NCI-H748 (cell line): ENCODE data around the gene BAZ1A.
A peak's percentile ranks its signal among the peaks of the same experiment; 100 is the strongest.
"Not testable (repeated sequence)": the region's sequence is repeated elsewhere in the genome, so short reads cannot be mapped to it uniquely, and the experiment has no call there.

Experiments
- DNase-seq: peaks from one replicate; lab custom pipeline; 2025; ENCODE audit not compliant: unreplicated experiment; lab: John Stamatoyannopoulos, UW

BAZ1A gene

DNA sequence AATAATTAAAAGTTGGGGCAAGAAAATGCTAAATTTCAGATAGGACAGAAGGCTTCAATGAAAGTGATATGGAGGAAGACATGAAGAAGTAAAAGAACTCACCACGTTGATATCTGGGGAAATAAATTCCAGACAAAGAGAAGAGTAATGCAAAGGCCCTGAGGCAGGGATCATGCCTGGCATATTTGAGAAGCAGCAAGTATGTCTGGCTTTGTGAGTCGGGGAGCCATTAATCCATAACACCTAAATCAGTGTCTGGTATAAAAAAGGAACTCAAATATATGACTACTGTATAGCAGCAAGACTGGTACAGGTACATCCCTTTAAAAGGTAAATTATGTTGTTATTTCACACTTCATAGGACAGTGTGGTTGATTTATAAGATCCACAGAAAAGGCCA is 16.4 kb downstream of the BAZ1A start:
- no peak for DNase-seq

DNA sequence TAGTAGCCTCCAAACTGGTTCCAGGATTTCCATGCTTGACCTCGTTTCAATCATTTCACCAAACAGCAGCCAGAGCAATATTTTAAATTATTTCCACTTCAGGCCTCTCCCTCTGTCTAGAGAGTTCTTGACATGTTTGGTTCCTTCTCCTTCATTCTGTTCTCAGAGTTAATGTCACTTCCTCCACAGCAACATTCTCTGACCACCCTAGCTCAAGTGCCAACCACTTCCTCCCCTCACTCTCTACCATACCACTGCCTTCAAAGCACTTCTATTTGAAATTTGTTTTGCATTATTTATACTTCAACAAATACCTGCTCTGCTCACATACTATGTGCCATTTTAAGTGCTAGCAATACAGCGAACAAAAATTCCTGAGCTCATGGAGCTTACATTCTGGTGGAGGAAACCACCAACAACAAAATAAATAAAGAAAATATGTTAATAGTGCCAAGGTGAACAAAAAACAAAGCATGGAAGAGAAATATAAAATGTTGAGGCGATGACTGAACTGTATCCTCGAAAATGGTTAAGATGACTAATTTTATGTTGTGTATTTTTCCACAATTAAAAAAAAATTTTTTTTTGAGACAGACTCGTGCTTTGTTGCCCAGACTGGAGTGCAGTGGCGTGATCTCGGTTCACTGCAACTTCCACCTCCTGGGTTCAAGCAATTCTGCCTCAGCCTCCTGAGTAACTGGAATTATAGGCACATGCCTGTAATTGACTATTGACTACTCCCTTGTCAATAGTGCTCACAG is 17.3 kb downstream of the BAZ1A start:
- DNase-seq: no peak

DNA sequence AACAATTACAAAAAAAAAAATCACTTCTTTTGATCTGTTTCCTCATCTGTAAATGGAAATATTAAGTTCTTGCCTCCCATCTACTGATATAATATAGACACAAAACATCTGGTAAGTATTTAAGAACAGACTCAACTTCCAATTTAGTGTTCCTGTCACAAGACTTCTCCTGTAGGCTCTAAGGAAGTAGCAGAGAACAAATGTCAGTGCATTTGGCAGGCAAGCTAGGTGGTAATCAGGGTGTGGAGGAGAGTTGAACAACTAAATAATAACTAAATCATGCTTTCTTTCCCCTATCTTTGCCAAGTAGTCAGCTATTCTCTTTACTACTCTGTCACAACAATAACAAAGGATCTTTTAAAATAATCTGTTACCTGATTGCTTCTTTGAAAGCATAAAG is 22.1 kb downstream of the BAZ1A start:
- DNase-seq: no peak

DNA sequence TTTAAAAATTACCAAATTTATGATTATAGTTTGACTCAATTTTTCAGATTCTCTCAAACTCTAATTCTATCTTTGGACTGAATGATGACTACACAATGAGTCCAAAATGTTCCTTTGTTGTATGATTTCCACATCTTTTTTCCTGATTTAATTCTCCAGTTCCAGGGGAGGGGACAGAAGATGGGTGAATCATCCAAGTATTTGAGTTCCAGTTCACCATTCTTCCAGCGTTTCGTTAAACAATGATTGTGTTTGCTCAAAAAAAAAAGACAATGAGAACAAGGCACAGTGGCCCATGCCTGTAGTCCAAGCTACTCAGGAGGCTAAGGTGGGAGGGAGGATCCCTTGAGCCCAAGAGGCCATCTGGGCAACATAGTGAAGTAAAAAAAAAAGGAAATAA is 23.8 kb downstream of the BAZ1A start:
- DNase-seq: no peak

DNA sequence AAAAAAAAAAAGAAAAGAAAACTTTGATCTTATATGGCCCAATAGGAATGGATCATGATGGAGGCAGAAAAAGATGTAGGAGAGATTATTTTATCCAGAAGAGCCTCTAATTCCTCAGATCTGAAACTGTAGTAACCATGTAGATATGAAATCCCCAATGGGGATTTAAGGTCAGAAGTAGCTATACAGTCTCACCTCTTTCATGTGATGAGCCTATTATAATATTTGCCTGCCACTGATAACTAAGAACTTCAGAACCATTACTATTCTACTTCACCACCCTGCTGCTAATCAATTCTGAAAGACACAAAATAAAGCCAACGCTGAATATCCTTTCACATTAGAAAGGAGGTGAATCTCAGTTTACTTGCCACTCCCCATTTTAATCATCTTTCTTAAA is 29.3 kb downstream of the BAZ1A start:
- no peak for DNase-seq

DNA sequence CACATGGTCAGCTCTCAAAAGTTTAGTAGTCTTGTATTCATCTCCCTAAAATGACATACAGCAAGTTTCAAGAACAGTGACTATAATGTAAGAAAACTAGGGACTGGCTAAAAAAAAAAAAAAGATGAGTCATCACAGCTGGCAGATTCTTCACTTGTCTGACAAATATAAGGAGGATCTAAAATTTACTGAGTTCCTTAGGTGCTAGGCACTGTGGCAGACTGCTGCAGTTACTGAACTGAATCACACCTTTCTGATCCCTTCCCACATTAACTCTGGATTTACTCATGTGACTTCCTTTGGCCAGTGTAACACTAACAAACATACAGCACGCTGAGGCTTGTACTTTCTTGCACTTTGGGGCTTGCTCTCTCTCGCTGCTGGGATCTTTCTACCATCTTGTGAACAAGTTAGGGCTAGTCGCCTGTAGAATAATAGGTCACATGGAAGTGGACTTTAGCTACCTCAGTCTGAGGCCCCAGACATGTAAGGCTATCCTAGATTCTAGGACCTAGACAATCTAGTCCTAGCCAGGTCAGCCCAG is 32.1 kb downstream of the BAZ1A start:
- DNase-seq: no peak

DNA sequence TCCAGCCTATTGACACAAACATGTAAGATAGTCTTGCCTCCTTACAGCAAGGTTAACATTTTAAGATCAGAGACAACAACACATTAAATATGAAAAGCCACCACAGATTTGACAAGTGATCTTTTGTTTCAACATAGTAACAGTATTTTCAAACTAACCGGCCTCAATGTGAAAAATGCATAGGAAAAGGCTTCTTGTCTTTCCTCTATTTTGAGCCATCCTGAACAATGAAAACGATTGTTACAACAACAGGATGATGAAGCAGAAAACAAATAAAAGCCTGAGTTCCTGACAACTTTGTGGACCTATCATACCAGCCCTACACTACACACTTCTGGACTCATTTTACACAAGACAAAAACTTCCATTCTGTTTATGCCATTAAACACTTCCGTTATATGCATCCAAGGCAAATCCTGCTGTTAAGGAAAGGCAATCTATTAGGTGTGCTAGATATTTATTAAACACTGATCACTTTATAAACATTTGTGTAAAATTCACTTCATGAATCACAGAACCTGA is 37.3 kb downstream of the BAZ1A start:
- no peak for DNase-seq

DNA sequence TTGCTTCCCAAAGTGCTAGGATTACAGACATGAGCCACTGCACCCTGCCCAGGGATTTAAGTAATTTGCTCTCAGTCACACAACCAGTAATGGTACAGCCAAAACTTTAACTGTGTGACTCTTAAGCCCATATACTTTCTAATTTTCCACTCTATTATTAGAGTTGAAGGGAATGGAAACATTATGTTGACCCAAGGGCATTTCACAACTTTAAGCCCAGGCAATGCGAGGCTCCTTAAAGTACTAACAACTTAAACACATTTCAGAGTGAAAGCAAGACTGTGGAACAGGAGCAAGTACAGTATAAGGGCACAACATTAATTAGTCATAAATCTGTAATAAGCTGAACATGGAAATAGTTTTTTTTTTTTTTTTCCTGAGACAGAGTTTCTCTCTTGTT is 39.8 kb downstream of the BAZ1A start:
- no peak for DNase-seq

DNA sequence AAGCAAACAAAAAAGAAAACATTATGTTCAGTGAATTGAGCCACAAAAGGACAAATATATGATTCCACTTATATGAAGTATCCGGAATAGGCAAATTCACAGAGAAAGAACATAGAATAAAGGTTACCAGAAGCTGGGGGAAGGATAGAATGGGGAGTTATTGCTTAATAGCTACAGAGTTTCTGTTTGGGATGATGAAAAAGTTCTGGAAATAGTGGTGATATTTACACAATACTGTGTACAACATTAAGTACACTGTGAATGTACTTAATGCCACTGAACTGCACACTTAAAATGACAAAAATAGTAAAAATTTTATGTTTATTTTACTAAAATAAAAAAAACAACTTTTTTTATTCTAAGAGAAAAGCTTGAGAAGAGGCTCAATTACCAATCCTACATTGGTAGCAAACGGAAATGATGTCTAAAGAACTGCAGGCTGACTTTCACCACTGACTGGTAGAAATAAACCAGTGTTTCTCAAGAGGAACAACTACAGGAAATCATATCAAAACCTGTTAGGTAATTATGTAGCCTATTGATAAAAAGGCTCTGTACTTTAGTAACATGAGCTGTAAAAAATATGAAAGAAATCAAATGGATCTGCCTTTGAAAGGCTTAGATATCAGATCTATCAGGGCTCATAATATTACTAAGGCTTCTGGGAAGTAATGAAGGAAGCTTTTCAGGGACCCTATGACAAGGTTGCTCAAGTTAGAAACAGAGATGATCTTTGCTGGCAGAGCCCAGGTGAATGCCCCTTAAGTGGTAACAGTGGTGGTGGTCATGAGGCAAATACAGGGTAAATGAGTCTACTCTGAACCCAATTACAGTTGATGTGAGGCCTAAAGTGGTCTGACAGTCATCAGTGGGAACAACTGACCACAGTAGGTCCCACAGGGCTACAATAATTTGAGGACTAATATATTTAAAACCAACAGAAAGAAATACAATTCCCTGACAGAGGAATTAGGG is 41.3 kb downstream of the BAZ1A start:
- DNase-seq: no peak

DNA sequence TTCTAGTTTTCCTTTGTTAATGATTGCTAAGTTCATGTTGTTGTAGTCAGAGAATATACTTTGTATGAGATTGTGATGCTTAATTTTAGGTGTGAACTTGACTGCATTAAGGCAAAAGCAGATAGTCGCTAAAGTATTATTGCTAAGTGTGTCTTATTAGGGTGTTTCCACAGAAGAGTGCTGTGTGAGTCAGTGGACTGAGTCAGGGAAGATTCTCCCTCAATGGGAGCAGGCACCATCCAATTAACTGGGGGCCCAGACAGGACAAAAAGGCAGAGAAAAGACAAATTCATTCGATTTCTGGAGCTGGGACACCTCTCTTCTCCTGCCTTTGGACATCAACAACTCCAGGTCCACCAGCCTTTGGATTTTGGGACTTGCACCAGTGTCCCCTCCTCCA is 48.5 kb downstream of the BAZ1A start:
- DNase-seq: no peak

DNA sequence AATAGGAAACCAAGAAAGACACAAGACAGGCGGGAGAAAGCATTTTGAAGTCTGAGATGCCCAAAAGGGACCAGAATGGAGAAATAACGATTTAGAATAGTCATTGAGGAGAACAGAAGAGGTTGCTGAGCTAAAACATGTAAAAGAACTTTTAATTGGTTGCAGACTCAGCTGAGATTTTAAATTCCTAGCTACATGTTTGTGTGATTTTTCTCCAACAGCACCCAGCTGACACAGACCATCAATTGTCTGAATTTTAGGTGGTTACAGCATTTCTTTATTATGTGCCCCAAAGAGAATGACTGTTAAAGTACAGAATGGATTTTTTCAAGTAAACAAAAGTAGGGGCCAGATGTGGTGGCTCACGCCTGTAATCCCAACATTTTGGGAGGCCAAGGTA is 50.3 kb downstream of the BAZ1A start:
- DNase-seq: no peak

DNA sequence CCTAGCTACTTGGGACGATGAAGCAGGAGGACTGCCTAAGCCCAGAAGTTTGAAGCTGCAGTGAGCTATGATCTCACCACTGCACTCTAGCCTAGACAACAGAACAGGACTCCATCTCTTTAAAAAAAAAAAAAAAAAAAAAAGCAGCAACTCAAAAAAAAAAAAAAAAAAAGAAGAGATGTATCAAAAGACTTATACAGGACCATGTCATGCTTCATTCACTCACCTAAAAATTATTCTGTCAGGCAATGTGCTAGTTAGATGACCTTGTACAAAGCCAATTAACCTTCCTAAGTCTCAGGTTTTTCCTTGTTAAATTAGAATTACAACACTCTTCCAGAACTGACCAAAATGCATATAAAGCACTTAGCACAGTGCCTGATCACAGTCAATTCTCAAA is 50.9 kb downstream of the BAZ1A start:
- no peak for DNase-seq

DNA sequence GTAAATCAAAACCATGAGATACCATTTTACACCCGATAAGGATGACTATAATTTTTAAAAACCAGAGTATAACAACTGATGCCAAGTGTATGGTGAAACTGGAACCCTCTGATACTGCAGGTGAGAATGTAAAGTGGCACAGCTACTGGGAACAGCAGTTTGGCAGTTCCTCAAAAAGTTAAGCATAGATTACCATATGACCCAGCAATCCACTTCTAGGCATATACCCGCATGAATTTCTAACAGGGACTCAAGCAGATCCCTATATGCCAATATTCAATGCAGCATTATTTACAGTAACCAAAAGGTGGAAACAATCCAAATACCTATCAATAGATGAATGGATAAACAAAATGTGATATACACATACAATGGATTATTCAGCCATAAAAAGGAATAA is 57.4 kb downstream of the BAZ1A start:
- no peak for DNase-seq

DNA sequence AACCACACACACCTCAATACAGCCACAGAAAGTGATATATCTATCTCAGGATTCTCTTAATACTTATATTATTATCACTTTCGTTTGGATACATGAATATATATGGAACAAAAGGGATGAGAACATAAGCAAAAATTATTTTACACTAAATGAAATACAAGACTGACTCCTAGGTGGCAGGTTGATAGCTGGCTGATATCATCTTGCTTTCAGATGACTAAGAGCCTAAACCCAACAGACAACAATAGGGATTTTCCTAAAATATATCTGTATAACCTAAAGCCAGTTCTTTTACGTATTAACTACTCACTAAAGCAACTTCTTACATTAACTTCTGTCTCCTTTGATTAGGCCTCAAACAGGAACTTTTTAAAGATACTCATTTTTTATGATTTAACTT is 65.1 kb downstream of the BAZ1A start:
- no peak for DNase-seq

DNA sequence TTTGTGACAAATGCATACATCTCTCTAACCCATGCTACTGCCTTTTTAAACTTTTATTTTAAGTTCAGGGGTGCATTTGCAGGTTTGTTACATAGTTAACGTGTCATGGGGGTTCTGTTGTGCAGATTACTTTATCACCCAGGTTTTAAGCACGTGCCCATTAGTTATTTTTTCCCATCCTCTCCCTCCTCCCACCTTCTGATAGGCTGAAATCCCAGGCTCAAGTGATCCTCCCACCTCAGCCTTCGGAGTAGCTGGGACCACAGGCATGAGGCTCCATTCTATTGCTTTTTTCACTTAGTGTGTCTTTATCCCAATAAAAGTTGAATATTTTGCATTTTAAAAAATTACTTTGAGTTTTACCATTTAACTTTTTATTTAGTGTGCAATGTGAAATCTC is 68.9 kb downstream of the BAZ1A start:
- no peak for DNase-seq

DNA sequence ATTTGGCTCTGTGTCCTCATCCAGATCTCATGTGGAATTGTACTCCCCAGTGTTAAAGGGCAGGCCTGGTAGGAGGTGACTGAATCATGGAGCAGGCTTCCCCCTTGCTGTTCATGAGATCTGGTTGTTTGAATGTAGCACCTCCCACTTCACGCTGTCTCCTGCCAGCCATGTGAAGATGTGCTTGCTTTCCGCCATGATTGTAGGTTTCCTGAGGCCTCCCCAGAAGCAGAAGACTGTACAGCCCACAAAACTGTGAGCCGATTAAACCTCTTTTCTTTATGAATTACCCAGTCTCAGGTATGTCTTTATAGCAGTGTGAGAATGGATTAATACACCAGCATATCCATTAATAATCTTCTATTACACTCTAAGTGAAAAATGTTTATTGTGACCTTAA is 70.2 kb downstream of the BAZ1A start:
- DNase-seq: no peak

DNA sequence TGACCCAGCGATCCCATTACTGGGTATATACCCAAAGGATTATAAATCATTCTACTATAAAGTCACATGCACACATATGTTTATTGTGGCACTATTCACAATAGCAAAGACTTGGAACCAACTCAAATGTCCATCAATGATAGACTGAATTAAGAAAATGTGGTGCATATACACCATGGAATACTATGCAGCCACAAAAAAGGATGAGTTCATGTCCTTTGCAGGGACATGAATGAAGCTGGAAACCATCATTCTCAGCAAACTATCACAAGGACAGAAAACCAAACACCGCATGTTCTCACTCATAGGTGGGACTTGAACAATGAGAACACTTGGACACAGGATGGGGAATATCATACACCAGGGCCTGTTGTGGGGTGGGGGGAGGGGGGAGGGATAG is 76.3 kb downstream of the BAZ1A start:
- DNase-seq: not testable (repeated sequence)

DNA sequence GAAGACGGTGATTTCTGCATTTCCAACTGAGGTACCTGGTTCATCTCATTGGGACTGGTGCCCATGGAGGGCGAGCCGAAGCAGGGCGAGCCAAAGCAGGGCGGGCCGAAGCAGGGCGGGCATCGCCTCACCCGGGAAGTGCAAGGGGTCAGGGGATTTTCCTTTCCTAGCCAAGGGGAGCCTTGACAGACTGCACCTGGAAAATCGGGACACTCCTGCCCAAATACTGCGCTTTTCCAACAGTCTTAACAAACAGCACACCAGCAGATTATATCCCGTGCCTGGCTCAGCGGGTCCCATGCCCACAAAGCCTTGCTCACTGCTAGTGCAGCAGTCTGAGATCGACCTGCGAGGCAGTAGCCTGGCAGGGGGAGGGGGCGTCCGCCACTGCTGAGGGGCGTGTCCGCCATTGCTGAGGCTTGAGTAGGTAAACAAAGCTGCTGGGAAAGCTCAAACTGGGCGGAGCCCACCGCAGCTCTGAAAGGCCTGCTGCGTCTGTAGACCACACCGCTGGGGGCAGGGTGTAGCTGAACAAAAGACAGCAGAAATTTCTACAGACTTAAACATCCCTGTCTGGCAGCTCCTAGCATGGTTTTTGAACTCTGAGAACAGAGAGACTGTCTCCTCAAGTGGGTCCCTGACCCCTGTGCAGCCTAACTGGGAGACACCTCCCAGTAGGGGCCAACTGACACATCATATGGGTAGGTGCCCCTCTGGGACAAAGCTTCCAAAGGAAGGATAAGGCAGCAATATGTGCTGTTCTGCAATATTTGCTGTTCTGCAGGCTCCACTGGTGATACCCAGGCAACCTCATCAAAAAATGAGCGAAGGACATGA is 77.2 kb downstream of the BAZ1A start:
- peak; percentile 80 for DNase-seq

DNA sequence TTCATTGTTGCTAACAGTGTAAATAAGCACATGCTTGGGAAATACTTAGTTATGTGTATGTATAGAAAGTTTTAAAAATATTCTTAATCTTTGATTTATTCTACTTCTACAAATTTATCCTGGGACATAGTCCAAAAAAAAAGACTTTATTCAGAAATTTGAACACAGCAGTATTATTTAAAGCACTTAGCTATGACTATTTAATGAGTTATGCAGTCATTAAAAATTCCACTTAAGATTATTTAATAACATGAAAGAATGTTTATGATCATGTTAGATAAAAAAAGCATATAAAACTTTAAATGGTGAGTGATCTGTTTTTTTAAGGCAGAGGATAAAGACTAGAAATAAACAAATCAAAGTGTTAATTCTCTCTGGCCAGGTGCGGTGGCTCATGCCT is 78.3 kb downstream of the BAZ1A start:
- DNase-seq: no peak

DNA sequence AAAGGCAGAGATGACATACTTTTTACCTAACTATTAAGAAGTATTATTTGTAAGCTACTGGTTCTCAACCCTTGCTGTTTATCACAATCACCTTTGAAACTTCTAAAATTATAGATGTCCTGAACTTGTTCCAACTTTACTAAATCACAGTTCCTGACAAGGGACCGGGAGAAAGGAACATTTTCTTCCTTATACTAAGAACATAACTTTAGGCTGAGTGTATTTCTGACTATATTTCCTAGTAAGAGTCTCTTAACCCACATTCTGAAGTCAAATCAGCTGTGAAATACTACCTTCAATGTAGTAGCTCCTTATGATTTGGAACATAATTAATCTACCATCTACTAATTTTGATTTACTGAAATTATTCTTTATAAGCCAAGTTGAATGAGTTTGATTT is 80.2 kb downstream of the BAZ1A start:
- no peak for DNase-seq

DNA sequence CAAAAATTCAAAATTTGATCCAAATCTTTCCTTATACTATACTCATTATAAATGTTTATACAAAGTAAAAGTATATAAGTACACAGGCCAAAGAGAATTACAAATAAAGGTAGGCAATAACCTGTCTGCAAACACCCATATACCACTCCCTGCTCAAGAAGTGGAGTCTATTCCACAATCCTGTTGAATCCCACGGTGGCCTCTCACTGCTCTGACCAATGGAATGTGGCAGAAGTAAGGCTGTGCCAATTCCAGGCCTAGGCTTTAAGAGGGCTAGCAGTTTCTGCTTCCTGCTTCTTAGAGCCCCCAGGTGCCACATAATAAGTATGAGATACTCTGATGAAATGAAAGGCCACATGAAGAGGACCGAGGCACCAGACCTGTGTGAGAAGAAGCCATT is 80.9 kb downstream of the BAZ1A start:
- no peak for DNase-seq
